Dendritic cell treated with granulocyte-macrophage colony-stimulating factor and Interleukin-4, amounts not matched to agents 40 ng/mL and 50 ng/mL, for 4 days (primary cell): ENCODE measurements around the gene SMOC2.
"Not testable (repeated sequence)": the region's sequence is repeated elsewhere in the genome, so short reads cannot be mapped to it uniquely, and the experiment has no call there.

Experiments
- H3K27ac Mint-ChIP-seq: one replicate; pipeline ENCODE4 v1.8.0; 2022; ENCODE audit warnings: mild to moderate bottlenecking, mixed read lengths
- H3K27me3 Mint-ChIP-seq: one replicate; pipeline ENCODE4 v1.8.0; 2022; ENCODE audit warnings: mild to moderate bottlenecking, mixed read lengths
- H3K36me3 Mint-ChIP-seq: one replicate; pipeline ENCODE4 v1.8.0; 2022; ENCODE audit warnings: low read depth, mixed read lengths
- H3K4me1 Mint-ChIP-seq: one replicate; pipeline ENCODE4 v1.8.0; 2022; ENCODE audit warnings: low read depth, mixed read lengths
- H3K4me3 Mint-ChIP-seq: one replicate; pipeline ENCODE4 v1.8.0; 2022; ENCODE audit warnings: mild to moderate bottlenecking, moderate library complexity, mixed read lengths
- H3K9me3 Mint-ChIP-seq: one replicate; pipeline ENCODE4 v1.8.0; 2022; ENCODE audit warnings: mixed read lengths
- intact Hi-C: fragments of 100-400 bp; cut with micrococcal nuclease; formaldehyde crosslinking; loops from one replicate; pipeline ENCODE4 v1.15.0; 2022

SMOC2 gene

GRCh38 chr6:168676552-168677322 is 235.8 kb downstream of the SMOC2 start:
- Mint-ChIP-seq H3K27me3 (no peaks in the 10 kb centered on the region), H3K9me3 (peaks cover 45% of the 10 kb centered on the region), H3K4me3 (no peak overlapping the region), H3K4me1 (no peaks in the 10 kb centered on the region), H3K36me3 (no peaks in the 10 kb centered on the region), H3K27ac (no peak overlapping the region)
- intact Hi-C loops: no loop called here

DNA sequence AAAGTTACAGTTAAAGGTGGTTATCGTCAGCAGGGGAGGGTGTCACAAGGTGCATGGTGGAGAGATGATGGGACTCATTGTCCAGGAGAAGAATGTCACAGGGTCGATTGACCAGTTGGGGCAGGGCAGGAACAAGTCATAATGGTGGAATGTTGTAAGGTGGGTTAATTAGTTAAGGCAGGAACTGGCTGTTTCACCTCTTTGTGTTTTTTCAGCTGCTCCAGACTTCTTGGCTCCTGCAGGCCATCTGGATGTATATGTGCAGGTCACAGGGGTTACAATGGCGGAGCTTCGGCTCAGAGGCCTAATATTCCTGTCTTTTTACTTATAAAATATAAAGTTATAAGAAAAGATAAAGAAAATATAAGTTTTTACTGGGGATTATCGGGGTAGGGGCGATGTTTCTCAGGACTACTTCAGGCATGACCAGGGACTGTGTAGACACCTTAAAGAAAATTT is 236.4 kb downstream of the SMOC2 start:
- H3K27me3 Mint-ChIP-seq, H3K36me3 Mint-ChIP-seq, H3K4me3 Mint-ChIP-seq, H3K27ac Mint-ChIP-seq, H3K4me1 Mint-ChIP-seq, intact Hi-C loops: not testable (repeated sequence)
- H3K9me3 Mint-ChIP-seq: peaks cover 45% of the 10 kb centered on the region

DNA sequence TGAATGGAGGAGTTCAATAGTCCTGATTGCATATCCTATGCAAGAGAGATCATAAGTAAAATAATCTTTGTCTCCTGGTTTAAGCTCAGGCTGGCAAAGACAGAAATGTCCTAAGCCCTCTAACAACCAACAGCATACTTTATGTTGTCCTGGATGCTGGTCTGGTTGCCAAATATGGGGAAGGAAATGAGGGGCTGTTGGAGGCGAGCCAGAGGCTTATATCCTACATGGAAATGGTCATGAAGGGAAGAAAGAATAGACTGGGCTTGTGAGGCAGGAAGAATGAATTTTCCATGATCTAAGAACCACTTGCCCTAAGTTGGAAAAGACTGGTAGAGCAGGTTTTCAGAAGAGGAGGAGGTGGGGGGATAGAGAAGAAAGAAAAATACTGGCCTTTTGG is 237.1 kb downstream of the SMOC2 start:
- H3K9me3 Mint-ChIP-seq: peaks cover 45% of the 10 kb centered on the region
- no peak overlapping the region for H3K27ac Mint-ChIP-seq
- H3K36me3 Mint-ChIP-seq: no peaks in the 10 kb centered on the region
- H3K4me1 Mint-ChIP-seq: no peaks in the 10 kb centered on the region
- intact Hi-C loops: no loop called here
- no peak overlapping the region for H3K4me3 Mint-ChIP-seq
- H3K27me3 Mint-ChIP-seq: no peaks in the 10 kb centered on the region

DNA sequence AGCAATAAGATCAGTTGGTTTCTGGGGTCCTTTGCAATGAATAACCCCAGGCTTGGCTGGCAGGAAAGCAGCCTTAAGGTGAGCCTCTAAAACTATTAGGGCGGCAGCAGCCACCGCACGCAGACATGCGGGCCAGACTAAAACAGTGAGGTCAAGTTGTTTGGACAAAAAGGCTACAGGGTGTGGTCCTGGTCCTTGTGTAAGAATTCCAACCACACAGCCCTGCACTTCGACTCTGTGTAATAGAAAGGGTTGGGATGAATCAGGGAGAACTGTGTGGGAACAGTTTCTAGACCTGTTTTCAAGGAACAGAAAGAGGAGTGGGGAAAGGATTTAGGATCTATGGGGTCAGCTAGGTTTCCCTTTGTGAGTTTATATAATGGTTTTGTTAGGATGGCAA is 237.6 kb downstream of the SMOC2 start:
- H3K27me3 Mint-ChIP-seq: no peaks in the 10 kb centered on the region
- no peaks in the 10 kb centered on the region for H3K4me1 Mint-ChIP-seq
- no peak overlapping the region for H3K27ac Mint-ChIP-seq
- H3K36me3 Mint-ChIP-seq: no peaks in the 10 kb centered on the region
- H3K9me3 Mint-ChIP-seq: peaks cover 45% of the 10 kb centered on the region
- H3K4me3 Mint-ChIP-seq: no peak overlapping the region
- intact Hi-C loops: no loop called here

GRCh38 chr6:168681748-168682147 is 240.8 kb downstream of the SMOC2 start:
- no peaks in the 10 kb centered on the region for H3K36me3 Mint-ChIP-seq
- no peaks in the 10 kb centered on the region for H3K4me1 Mint-ChIP-seq
- no peak overlapping the region for H3K27ac Mint-ChIP-seq
- intact Hi-C loops: no loop called here
- peaks cover 26% of the 10 kb centered on the region for H3K9me3 Mint-ChIP-seq
- no peaks in the 10 kb centered on the region for H3K27me3 Mint-ChIP-seq
- H3K4me3 Mint-ChIP-seq: no peak overlapping the region

GRCh38 chr6:168683621-168684020 is 242.6 kb downstream of the SMOC2 start:
- H3K36me3 Mint-ChIP-seq: no peaks in the 10 kb centered on the region
- intact Hi-C loops: no loop called here
- peaks cover 10% of the 10 kb centered on the region for H3K9me3 Mint-ChIP-seq
- no peak overlapping the region for H3K4me3 Mint-ChIP-seq
- no peaks in the 10 kb centered on the region for H3K27me3 Mint-ChIP-seq
- H3K27ac Mint-ChIP-seq: no peak overlapping the region
- no peaks in the 10 kb centered on the region for H3K4me1 Mint-ChIP-seq

DNA sequence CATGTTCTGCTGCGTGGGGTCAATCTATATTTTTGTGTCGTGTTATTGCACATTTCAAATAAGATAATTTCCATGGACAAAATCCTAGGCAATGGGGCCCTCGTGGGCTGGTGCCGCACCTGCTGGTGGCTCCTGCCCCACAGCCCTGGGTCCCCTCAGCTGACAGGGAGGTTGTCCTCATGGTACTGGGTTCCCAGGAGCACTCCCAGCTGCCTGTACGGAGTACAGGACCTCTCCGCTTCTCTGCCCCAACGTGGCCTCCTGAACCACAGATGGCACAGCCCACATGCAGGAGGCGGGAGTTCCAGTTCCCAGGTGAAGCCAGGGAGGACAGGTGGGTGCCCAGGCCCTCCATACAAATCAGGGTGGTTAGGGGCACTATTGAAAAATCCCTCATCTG is 243.5 kb downstream of the SMOC2 start:
- Mint-ChIP-seq H3K4me1 (no peaks in the 10 kb centered on the region), H3K9me3 (peaks cover 1% of the 10 kb centered on the region), H3K36me3 (no peaks in the 10 kb centered on the region), H3K27me3 (no peaks in the 10 kb centered on the region), H3K4me3 (no peak overlapping the region), H3K27ac (no peak overlapping the region)
- intact Hi-C loops: no loop called here

GRCh38 chr6:168684906-168685305 is 243.9 kb downstream of the SMOC2 start:
- H3K27me3 Mint-ChIP-seq: no peaks in the 10 kb centered on the region
- H3K4me1 Mint-ChIP-seq: no peaks in the 10 kb centered on the region
- H3K36me3 Mint-ChIP-seq: no peaks in the 10 kb centered on the region
- no peaks in the 10 kb centered on the region for H3K9me3 Mint-ChIP-seq
- no peak overlapping the region for H3K4me3 Mint-ChIP-seq
- intact Hi-C loops: no loop called here
- no peak overlapping the region for H3K27ac Mint-ChIP-seq

DNA sequence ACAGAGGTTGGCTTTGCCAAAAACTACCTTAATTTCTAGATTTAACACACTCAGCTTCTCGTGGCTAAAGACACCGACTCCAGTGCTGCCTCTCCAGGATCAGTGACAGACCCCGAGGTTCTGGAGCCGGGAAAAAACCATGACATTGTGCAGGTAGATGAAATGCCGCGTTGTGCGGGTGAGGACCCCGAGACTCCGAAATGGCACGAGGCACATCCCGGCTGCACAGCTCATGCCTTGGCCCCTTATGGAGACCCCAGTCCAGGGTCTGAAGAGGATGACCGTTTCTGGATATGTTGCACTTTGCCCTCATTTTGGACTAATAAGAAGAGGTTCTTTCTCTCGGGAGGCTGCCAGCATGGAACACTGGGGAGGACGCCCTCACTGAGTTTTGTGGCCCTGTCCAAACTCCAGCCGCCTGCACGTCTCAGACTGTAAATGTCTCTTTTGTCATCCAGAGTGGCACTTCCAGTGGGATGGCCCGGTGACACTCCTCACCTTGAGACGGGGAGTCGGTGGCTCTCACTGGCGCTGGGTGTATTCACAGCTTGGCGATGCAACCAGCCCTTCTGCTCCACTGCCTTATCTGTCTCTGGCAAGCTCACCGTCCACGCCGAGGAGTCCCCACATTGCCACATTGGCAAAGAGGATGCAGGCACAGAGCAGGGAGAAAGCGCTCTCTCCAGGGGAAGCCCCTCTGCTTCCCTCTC is 245.2 kb downstream of the SMOC2 start:
- Mint-ChIP-seq H3K4me1 (no peaks in the 10 kb centered on the region), H3K36me3 (no peaks in the 10 kb centered on the region), H3K9me3 (no peaks in the 10 kb centered on the region), H3K27ac (no peak overlapping the region), H3K27me3 (no peaks in the 10 kb centered on the region), H3K4me3 (no peak overlapping the region)
- intact Hi-C loops: no loop called here

GRCh38 chr6:168686831-168687730 is 246.1 kb downstream of the SMOC2 start:
- intact Hi-C loops: no loop called here
- H3K4me1 Mint-ChIP-seq: no peaks in the 10 kb centered on the region
- H3K4me3 Mint-ChIP-seq: no peak overlapping the region
- no peaks in the 10 kb centered on the region for H3K9me3 Mint-ChIP-seq
- H3K36me3 Mint-ChIP-seq: no peaks in the 10 kb centered on the region
- no peak overlapping the region for H3K27ac Mint-ChIP-seq
- no peaks in the 10 kb centered on the region for H3K27me3 Mint-ChIP-seq

DNA sequence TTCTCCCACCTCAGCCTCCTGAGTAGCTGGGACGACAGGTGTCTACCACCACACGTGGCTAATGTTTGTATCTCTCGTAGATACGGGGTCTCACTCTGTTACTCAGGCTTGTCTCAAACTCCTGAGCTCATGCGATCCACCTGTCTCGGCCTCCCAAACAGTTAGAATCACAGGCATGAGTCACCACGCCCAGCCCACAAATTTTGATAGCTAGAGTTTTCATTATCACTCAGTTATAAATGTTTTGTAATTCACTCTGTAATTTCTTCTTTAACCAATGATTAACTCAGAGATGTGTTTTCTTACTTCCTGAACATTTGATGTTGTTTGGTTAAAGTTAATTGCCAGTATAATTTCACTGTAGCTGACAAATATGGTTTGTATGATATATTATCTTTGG is 249.3 kb downstream of the SMOC2 start:
- no peaks in the 10 kb centered on the region for H3K36me3 Mint-ChIP-seq
- no peaks in the 10 kb centered on the region for H3K27me3 Mint-ChIP-seq
- H3K4me3 Mint-ChIP-seq: no peak overlapping the region
- H3K9me3 Mint-ChIP-seq: no peaks in the 10 kb centered on the region
- H3K4me1 Mint-ChIP-seq: no peaks in the 10 kb centered on the region
- intact Hi-C loops: no loop called here
- no peak overlapping the region for H3K27ac Mint-ChIP-seq

GRCh38 chr6:168691774-168692173 is 250.8 kb downstream of the SMOC2 start:
- Mint-ChIP-seq H3K27me3 (no peaks in the 10 kb centered on the region), H3K27ac (no peak overlapping the region), H3K4me3 (no peak overlapping the region), H3K4me1 (no peaks in the 10 kb centered on the region), H3K36me3 (no peaks in the 10 kb centered on the region), H3K9me3 (no peaks in the 10 kb centered on the region)
- intact Hi-C loops: no loop called here

- Mint-ChIP-seq H3K36me3 (no peaks in the 10 kb centered on the region), H3K27me3 (no peaks in the 10 kb centered on the region), H3K4me1 (no peaks in the 10 kb centered on the region), H3K9me3 (no peaks in the 10 kb centered on the region), H3K4me3 (no peak overlapping the region), H3K27ac (no peak overlapping the region)
- intact Hi-C loops: no loop called here
These were observed 251.4 kb downstream of the SMOC2 start for GRCh38 chr6:168692193-168692914.
